Measurements from ENCODE around the gene NUP214.
"Not testable (repeated sequence)": the region's sequence is repeated elsewhere in the genome, so short reads cannot be mapped to it uniquely, and the experiment has no call there.

Gene NUP214

GRCh38 chr9:131181091-131181681, 55.8 kb downstream of the NUP214 start:
- no peak for TF ChIP-seq JUND (IDR thresholded peaks at IDR 0.05; ENCODE audit: low read depth)
- in situ Hi-C loops (cut with HindIII; ENCODE audit: low pct_unique_long_range_greater_than_20kb, low sequenced_read_pairs), result no loop called here
- no peak for DNase-seq (ENCODE audit: low read depth in 1 of 2, low spot score in 1 of 2)

DNA sequence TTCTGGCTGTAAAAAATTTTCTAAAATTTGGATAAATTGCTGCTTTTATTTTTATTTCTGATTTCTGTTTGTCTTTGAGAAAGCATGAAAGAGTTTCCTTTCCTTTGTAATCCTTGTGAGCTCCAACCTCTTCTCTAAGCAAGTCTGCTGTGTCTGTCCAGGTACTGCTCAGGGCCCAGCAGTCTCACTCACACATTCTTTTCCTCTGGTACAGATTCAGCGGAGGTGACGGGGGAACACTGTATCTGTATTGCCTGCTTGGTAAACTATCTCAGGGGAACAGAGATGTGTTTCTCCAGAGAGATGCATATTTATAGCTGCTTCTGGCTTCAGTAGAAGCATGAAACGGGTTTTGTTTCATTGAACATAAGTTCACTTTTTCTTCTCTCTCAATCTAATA, 60.5 kb downstream of the NUP214 start:
- in situ Hi-C loops (cut with HindIII; ENCODE audit: low pct_unique_long_range_greater_than_20kb, low sequenced_read_pairs), result no loop called here
- no peak for DNase-seq (ENCODE audit: low read depth in 1 of 2, low spot score in 1 of 2)
- TF ChIP-seq JUND (IDR thresholded peaks at IDR 0.05; ENCODE audit: low read depth), result no peak

- no peak for DNase-seq (ENCODE audit: low read depth in 1 of 2, low spot score in 1 of 2)
- in situ Hi-C loops (cut with HindIII; ENCODE audit: low pct_unique_long_range_greater_than_20kb, low sequenced_read_pairs), result no loop called here
- no peak for TF ChIP-seq JUND (IDR thresholded peaks at IDR 0.05; ENCODE audit: low read depth)
Measured at GRCh38 chr9:131186622-131187021, 61.2 kb downstream of the NUP214 start.

- DNase-seq (ENCODE audit: low read depth in 1 of 2, low spot score in 1 of 2), result no peak
- in situ Hi-C loops (cut with HindIII; ENCODE audit: low pct_unique_long_range_greater_than_20kb, low sequenced_read_pairs), result no loop called here
- no peak for TF ChIP-seq JUND (IDR thresholded peaks at IDR 0.05; ENCODE audit: low read depth)
Measured at GRCh38 chr9:131187957-131188356, 62.6 kb downstream of the NUP214 start.

DNA sequence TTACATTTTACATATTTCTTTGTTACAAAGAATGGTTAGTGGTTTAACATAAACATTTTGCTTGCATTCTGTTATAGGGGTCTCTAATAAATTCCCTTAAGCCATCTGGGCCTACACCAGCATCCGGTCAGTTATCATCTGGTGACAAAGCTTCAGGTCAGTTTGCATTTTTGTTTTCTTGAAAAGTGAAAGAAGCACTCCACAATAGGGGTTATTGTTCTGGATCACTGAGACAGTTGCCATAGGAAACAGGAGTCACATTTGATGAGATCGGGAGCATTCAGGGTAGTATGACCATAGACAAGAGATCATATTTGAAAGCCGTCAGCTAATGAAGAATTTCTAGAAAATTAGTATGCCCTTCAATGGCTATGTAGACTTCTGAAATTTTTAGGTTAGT, 63.6 kb downstream of the NUP214 start:
- in situ Hi-C loops (cut with HindIII; ENCODE audit: low pct_unique_long_range_greater_than_20kb, low sequenced_read_pairs), result no loop called here
- DNase-seq (ENCODE audit: low read depth in 1 of 2, low spot score in 1 of 2), result no peak
- TF ChIP-seq JUND (IDR thresholded peaks at IDR 0.05; ENCODE audit: low read depth), result no peak

- in situ Hi-C loops (cut with HindIII; ENCODE audit: low pct_unique_long_range_greater_than_20kb, low sequenced_read_pairs), result no loop called here
- no peak for TF ChIP-seq JUND (IDR thresholded peaks at IDR 0.05; ENCODE audit: low read depth)
- DNase-seq (ENCODE audit: low read depth in 1 of 2, low spot score in 1 of 2), result no peak
Measured at GRCh38 chr9:131190191-131190590, 64.8 kb downstream of the NUP214 start.

DNA sequence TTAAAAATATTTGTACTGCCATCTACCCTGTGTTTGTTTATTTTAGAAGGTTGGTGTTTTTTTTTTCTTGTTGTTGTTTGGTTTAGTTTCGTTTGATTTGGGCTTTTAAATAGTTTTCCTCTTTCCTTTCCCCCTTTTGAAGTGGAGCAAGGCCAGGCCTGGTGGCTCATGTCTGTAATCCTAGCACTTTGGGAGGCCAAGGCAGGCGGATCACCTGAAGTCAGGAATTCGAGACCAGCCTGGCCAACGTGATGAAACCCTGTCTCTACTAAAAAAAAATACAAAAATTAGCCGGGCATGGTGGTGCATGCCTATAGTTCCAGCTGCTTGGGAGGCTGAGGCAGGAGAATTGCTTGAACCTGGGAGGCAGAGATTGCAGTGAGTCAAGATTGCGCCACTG, 65.6 kb downstream of the NUP214 start:
- DNase-seq (ENCODE audit: low read depth in 1 of 2, low spot score in 1 of 2); in situ Hi-C loops (cut with HindIII; ENCODE audit: low pct_unique_long_range_greater_than_20kb, low sequenced_read_pairs): not testable (repeated sequence)

GRCh38 chr9:131191857-131192256, 66.5 kb downstream of the NUP214 start:
- TF ChIP-seq JUND (IDR thresholded peaks at IDR 0.05; ENCODE audit: low read depth), result no peak
- DNase-seq (ENCODE audit: low read depth in 1 of 2, low spot score in 1 of 2), result no peak
- in situ Hi-C loops (cut with HindIII; ENCODE audit: low pct_unique_long_range_greater_than_20kb, low sequenced_read_pairs), result no loop called here

DNA sequence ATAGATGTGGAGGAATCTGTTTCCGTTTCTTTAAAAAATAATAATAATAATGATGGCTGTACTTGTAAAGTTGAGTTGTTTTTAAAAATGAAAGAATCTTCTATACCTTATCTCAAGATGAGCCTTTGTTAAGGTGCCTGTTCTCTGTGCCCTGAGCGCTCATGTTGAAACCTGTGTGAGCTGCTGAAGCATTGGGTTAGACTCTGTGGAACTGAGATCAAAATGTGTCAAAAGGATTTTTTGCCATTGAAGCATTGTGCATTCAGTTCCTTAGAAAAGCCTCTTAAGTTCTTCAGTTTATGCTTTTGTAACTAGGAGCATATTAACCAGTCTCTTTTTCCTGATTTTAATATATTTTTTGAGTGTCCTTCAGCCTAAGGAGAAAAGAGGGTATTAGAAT, 67.7 kb downstream of the NUP214 start:
- DNase-seq (ENCODE audit: low read depth in 1 of 2, low spot score in 1 of 2), result no peak
- no peak for TF ChIP-seq JUND (IDR thresholded peaks at IDR 0.05; ENCODE audit: low read depth)
- in situ Hi-C loops (cut with HindIII; ENCODE audit: low pct_unique_long_range_greater_than_20kb, low sequenced_read_pairs), result no loop called here

GRCh38 chr9:131194762-131195161, 69.4 kb downstream of the NUP214 start:
- no peak for TF ChIP-seq JUND (IDR thresholded peaks at IDR 0.05; ENCODE audit: low read depth)
- in situ Hi-C loops (cut with HindIII; ENCODE audit: low pct_unique_long_range_greater_than_20kb, low sequenced_read_pairs), result no loop called here
- DNase-seq (ENCODE audit: low read depth in 1 of 2, low spot score in 1 of 2), result no peak

- DNase-seq (ENCODE audit: low read depth in 1 of 2, low spot score in 1 of 2), result no peak
- no peak for TF ChIP-seq JUND (IDR thresholded peaks at IDR 0.05; ENCODE audit: low read depth)
- in situ Hi-C loops (cut with HindIII; ENCODE audit: low pct_unique_long_range_greater_than_20kb, low sequenced_read_pairs), result no loop called here
Measured at GRCh38 chr9:131197160-131197911, 72.0 kb downstream of the NUP214 start.

GRCh38 chr9:131198041-131198715, 72.8 kb downstream of the NUP214 start:
- no peak for DNase-seq (ENCODE audit: low read depth in 1 of 2, low spot score in 1 of 2)
- no peak for TF ChIP-seq JUND (IDR thresholded peaks at IDR 0.05; ENCODE audit: low read depth)
- in situ Hi-C loops (cut with HindIII; ENCODE audit: low pct_unique_long_range_greater_than_20kb, low sequenced_read_pairs), result no loop called here

GRCh38 chr9:131201856-131202255, 76.5 kb downstream of the NUP214 start:
- no peak for DNase-seq (ENCODE audit: low read depth in 1 of 2, low spot score in 1 of 2)
- TF ChIP-seq JUND (IDR thresholded peaks at IDR 0.05; ENCODE audit: low read depth), result no peak
- in situ Hi-C loops (cut with HindIII; ENCODE audit: low pct_unique_long_range_greater_than_20kb, low sequenced_read_pairs), result no loop called here
